ENCODE results near the gene ZNF98.

ZNF98 gene

DNA sequence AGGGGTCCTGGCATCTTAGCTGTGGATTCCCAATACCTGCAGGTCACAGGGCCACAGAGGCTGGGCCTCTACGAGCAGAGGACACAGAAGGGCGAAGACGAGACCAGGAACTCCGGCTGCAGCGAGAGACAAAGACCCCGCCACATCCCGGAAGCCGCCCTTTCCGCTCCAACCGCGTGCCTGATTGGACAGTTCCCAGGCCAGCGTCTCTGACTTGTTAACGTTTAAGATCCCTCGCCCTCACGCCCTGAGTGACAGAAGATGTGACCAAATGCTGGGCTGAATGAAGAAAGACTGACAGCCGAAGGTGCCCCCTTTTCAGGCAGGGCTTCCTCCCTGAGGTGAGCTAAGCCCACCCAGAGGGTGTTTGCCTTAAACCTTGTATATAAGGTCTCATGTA lies at the start of gene ZNF98:
ZNF98 (minus strand) TSS at position 136 of the 400 bp plus-strand sequence; CDS start at position 14, 122 bp downstream.
- ChIA-PET CTCF (no interaction called here), POLR2A (no interaction called here)
- DNase-seq (ENCODE audit: extremely low spot score), result no peak
- no peak for TF ChIP-seq ZNF384 (IDR thresholded peaks at IDR 0.05)
- no peak for TF ChIP-seq ELF4 (IDR thresholded peaks at IDR 0.05)
- TF ChIP-seq TARDBP (IDR thresholded peaks at IDR 0.05), result no peak
- no peak for TF ChIP-seq CTBP1 (IDR thresholded peaks at IDR 0.05; ENCODE audit: borderline replicate concordance)
- TF ChIP-seq SUZ12 (IDR thresholded peaks at IDR 0.05), result no peak
- no peak for TF ChIP-seq LEF1 (IDR thresholded peaks at IDR 0.05; ENCODE audit: borderline replicate concordance)
- no peak for TF ChIP-seq SP1 (IDR thresholded peaks at IDR 0.05)
- TF ChIP-seq NFRKB (IDR thresholded peaks at IDR 0.05), result no peak
- TF ChIP-seq FOXK2 (IDR thresholded peaks at IDR 0.05), result no peak
- TF ChIP-seq FOXM1 (IDR thresholded peaks at IDR 0.05; ENCODE audit: borderline replicate concordance), result no peak
- no peak for TF ChIP-seq HDGF (IDR thresholded peaks at IDR 0.05; ENCODE audit: borderline replicate concordance)
- TF ChIP-seq FOXA1 (IDR thresholded peaks at IDR 0.05), result no peak
- TF ChIP-seq BHLHE40 (IDR thresholded peaks at IDR 0.05; ENCODE audit: borderline replicate concordance), result no peak
- TF ChIP-seq ARNT (IDR thresholded peaks at IDR 0.05), result no peak
- TF ChIP-seq, protein P1, sequence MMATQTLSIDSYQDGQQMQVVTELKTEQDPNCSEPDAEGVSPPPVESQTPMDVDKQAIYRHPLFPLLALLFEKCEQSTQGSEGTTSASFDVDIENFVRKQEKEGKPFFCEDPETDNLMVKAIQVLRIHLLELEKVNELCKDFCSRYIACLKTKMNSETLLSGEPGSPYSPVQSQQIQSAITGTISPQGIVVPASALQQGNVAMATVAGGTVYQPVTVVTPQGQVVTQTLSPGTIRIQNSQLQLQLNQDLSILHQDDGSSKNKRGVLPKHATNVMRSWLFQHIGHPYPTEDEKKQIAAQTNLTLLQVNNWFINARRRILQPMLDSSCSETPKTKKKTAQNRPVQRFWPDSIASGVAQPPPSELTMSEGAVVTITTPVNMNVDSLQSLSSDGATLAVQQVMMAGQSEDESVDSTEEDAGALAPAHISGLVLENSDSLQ (IDR thresholded peaks at IDR 0.05), result no peak; the same call in 1 of the 2 replicates
- TF ChIP-seq L3MBTL2 (conservative IDR thresholded peaks at IDR 0.05), result no peak

DNA sequence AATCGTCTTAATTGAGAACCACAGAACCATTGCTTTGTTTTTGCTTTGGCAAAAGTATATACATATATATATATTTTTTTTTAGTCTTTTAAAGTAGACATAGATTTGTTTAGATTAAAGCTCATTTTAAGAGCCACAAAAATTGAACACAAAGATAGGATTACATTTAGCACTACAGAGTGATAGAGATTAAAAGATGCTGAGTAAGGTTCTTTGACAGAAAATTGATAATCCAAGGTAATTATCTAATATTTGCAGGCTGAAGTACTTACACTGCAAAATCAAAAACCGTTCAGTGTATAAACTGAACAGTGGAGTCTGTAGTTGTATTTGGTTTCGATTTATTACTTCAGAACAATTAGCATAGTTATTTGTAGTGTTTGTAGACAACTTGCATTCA lies 24.5 kb upstream of the ZNF98 start:
- POLR2A ChIA-PET, result no interaction called here
- DNase-seq (ENCODE audit: extremely low spot score), result no peak
- TF ChIP-seq FOXA1 (IDR thresholded peaks at IDR 0.05), result no peak
- TF ChIP-seq ELF4 (IDR thresholded peaks at IDR 0.05), result no peak
- no peak for TF ChIP-seq LEF1 (IDR thresholded peaks at IDR 0.05; ENCODE audit: borderline replicate concordance)
- no peak for TF ChIP-seq CTBP1 (IDR thresholded peaks at IDR 0.05; ENCODE audit: borderline replicate concordance)
- TF ChIP-seq NFRKB (IDR thresholded peaks at IDR 0.05), result no peak
- no peak for TF ChIP-seq HDGF (IDR thresholded peaks at IDR 0.05; ENCODE audit: borderline replicate concordance)
- no peak for TF ChIP-seq SP1 (IDR thresholded peaks at IDR 0.05)
- no peak for TF ChIP-seq SUZ12 (IDR thresholded peaks at IDR 0.05)
- TF ChIP-seq L3MBTL2 (conservative IDR thresholded peaks at IDR 0.05), result no peak
- no peak for TF ChIP-seq ZNF384 (IDR thresholded peaks at IDR 0.05)
- no peak for TF ChIP-seq FOXK2 (IDR thresholded peaks at IDR 0.05)
- no peak for TF ChIP-seq ARNT (IDR thresholded peaks at IDR 0.05)
- CTCF ChIA-PET, result no interaction called here

DNA sequence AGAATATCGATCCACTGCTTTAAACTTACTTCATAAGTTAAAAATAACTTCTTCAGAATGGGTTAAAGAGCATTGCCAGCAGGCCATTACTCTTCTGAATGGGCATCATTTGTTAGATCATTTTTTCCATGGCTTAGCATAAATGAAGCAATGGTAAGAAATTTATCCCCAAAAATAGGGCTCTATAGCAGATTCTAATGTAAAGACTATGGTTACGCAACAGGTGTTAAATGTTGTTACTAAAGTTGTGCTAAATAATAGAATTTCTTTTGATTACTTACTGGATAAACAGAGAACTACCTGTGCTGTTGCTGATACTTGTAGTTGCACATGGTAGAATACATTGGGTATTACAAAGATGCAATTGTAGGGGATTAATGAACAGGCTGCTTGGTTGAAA lies 15.9 kb upstream of the ZNF98 start:
- TF ChIP-seq LEF1 (IDR thresholded peaks at IDR 0.05; ENCODE audit: borderline replicate concordance), result no peak
- TF ChIP-seq SUZ12 (IDR thresholded peaks at IDR 0.05), result no peak
- TF ChIP-seq BHLHE40 (IDR thresholded peaks at IDR 0.05; ENCODE audit: borderline replicate concordance), result no peak
- TF ChIP-seq, protein P1 (IDR thresholded peaks at IDR 0.05), result no peak
- TF ChIP-seq SP1 (IDR thresholded peaks at IDR 0.05), result no peak
- no peak for TF ChIP-seq FOXM1 (IDR thresholded peaks at IDR 0.05; ENCODE audit: borderline replicate concordance)
- no peak for TF ChIP-seq TARDBP (IDR thresholded peaks at IDR 0.05)
- CTCF ChIA-PET, result no interaction called here
- POLR2A ChIA-PET, result no interaction called here
- DNase-seq (ENCODE audit: extremely low spot score), result no peak

DNA sequence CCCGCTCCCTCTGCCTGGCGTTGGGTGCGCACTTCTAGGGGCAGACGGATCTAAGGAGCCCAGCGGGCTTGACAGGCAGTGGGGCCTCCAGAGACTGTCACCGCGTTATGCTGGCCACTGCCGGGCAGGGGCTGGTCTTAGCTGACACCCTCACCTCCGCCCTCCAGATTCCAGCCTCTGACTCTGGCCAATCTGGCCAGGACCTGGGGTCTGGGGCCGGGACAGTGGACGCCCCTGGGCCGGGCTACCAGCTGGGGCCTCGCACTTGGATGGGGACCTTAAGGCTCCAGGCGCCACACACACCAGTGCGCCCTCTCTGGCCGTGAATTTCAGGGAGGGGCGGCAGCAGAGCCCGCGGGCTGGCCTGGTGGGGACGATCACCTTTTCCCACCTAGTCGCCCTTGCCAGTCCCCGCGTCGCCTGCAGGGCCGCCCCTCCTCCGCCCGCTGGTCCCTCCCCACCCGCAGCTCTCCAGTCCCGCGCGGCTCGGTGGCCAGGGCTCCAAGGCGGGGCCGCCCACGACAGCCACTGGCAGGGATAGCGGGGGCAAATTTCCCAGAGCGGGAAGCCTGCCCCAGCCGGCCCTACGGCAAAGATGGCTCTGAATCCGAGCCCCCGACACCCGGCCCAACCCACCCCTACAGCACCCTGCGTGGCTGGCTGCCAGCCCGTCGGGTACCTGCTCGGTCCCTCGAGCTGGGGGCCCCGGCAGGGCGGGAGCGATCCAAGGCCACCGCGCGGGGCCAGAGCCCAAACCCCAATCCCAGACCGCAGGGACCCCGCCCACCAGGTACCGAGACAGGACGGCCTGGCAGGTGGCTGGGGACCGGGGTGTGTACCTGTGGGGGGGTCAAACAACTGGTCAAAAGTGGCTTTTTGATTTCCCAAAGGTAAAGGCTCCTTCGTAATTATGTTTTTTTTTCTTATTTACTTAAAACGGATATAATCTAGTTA lies 6.1 kb upstream of the ZNF98 start:
- POLR2A ChIA-PET, result no interaction called here
- CTCF ChIA-PET, result no interaction called here
- DNase-seq (ENCODE audit: extremely low spot score), result no peak
- TF ChIP-seq ZNF384 (IDR thresholded peaks at IDR 0.05) (no peak), ELF4 (IDR thresholded peaks at IDR 0.05) (no peak), HDGF (IDR thresholded peaks at IDR 0.05; ENCODE audit: borderline replicate concordance) (no peak), SP1 (IDR thresholded peaks at IDR 0.05) (no peak), FOXA1 (IDR thresholded peaks at IDR 0.05) (no peak), LEF1 (IDR thresholded peaks at IDR 0.05; ENCODE audit: borderline replicate concordance) (no peak), FOXK2 (IDR thresholded peaks at IDR 0.05) (no peak), NFRKB (IDR thresholded peaks at IDR 0.05) (no peak), FOXM1 (IDR thresholded peaks at IDR 0.05; ENCODE audit: borderline replicate concordance) (no peak), ARNT (IDR thresholded peaks at IDR 0.05) (no peak)
- TF ChIP-seq, protein P1 (IDR thresholded peaks at IDR 0.05), result no peak

DNA sequence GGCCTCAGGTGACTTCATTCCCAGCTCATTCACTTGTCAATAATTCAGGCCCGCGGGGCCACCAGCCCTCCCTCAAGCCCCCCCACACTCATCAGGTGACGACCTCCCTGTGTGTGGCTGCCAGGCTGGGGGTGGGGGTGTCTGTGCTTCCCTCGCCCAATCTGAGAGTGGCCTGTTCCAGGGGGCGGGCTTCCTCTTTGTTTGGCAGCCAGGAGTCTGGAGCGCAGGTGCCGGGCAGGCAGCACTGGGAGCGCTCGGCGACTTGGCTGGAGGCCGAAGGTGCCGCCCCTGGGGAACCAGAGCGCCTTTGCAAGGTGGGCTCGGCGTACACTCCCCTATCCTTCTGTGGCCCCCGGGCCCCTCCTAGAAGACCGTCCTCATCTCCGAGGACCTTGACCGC lies 5.4 kb upstream of the ZNF98 start:
- ChIA-PET CTCF (no interaction called here), POLR2A (no interaction called here)
- no peak for DNase-seq (ENCODE audit: extremely low spot score)
- TF ChIP-seq, protein P1 (IDR thresholded peaks at IDR 0.05), result no peak
- TF ChIP-seq LEF1 (IDR thresholded peaks at IDR 0.05; ENCODE audit: borderline replicate concordance) (no peak), CTBP1 (IDR thresholded peaks at IDR 0.05; ENCODE audit: borderline replicate concordance) (no peak), FOXM1 (IDR thresholded peaks at IDR 0.05; ENCODE audit: borderline replicate concordance) (no peak), SP1 (IDR thresholded peaks at IDR 0.05) (no peak), SUZ12 (IDR thresholded peaks at IDR 0.05) (no peak), FOXK2 (IDR thresholded peaks at IDR 0.05) (no peak), HDGF (IDR thresholded peaks at IDR 0.05; ENCODE audit: borderline replicate concordance) (no peak), ELF4 (IDR thresholded peaks at IDR 0.05) (no peak), BHLHE40 (IDR thresholded peaks at IDR 0.05; ENCODE audit: borderline replicate concordance) (no peak), TARDBP (IDR thresholded peaks at IDR 0.05) (no peak)
